Measurements from ENCODE around the gene ARAP3. TPM values are rescaled to one million over a fixed set of nuclear protein-coding genes. Genes with fewer than 3 reads are reported as not detected.

Gene ARAP3
- polyA plus RNA-seq, 1 donor from 2014 or later = 1.4 TPM

- H4K20me1 ChIP-seq (ENCODE audit: insufficient read depth) = no peaks in the 10 kb centered on the region
- H3K9me2 ChIP-seq (ENCODE audit: insufficient read depth, low read length) = no peaks in the 10 kb centered on the region
- TF ChIP-seq POLR2AphosphoS5 (IDR thresholded peaks at IDR 0.05) (no peak), EP300 (conservative IDR thresholded peaks at IDR 0.05; ENCODE audit: poor library complexity, severe bottlenecking) (no peak), RAD21 (conservative IDR thresholded peaks at IDR 0.05) (no peak), TAF1 (IDR thresholded peaks at IDR 0.05; ENCODE audit: low read depth) (no peak), EZH2 (IDR thresholded peaks at IDR 0.05; ENCODE audit: borderline replicate concordance, insufficient read depth, low read length, poor library complexity, severe bottlenecking) (no peak), REST (IDR thresholded peaks at IDR 0.05; ENCODE audit: borderline replicate concordance) (no peak), CTCF (IDR thresholded peaks at IDR 0.05; ENCODE audit: poor library complexity, severe bottlenecking) (no peak), MXI1 (conservative IDR thresholded peaks at IDR 0.05; ENCODE audit: poor library complexity, severe bottlenecking) (no peak), SMC3 (conservative IDR thresholded peaks at IDR 0.05; ENCODE audit: poor library complexity) (no peak)
- H2AFZ ChIP-seq (ENCODE audit: low read depth, low read length) = no peak overlapping the region
- no peaks in the 10 kb centered on the region for H3K27me3 ChIP-seq (ENCODE audit: insufficient read depth, low read depth, low read length)
- H3K9me3 ChIP-seq (ENCODE audit: low read length) = no peaks in the 10 kb centered on the region
- no peak overlapping the region for H3K4me2 ChIP-seq (ENCODE audit: low read length)
- H3K79me2 ChIP-seq (replicated peaks; ENCODE audit: insufficient read depth, low read length) = no peaks in the 10 kb centered on the region
- peak overlapping the region; percentile 5 for H3K27ac ChIP-seq (ENCODE audit: low read length)
- H3K9ac ChIP-seq (ENCODE audit: low read length) = peak overlapping the region; percentile 19
- H3F3A ChIP-seq (ENCODE audit: insufficient read depth, low read length, poor library complexity, severe bottlenecking) = no peaks in the 10 kb centered on the region
- no peaks in the 10 kb centered on the region for H3K36me3 ChIP-seq (ENCODE audit: insufficient read depth, low read length)
- H3K4me3 ChIP-seq (ENCODE audit: low read length) = no peak overlapping the region
Measured at GRCh38 chr5:141716009-141716408, 34.0 kb upstream of the ARAP3 start.

GRCh38 chr5:141715346-141715905 lies 33.4 kb upstream of the ARAP3 start:
- H3K9me2 ChIP-seq (ENCODE audit: insufficient read depth, low read length) = no peaks in the 10 kb centered on the region
- no peaks in the 10 kb centered on the region for H3K36me3 ChIP-seq (ENCODE audit: insufficient read depth, low read length)
- H3K9me3 ChIP-seq (ENCODE audit: low read length) = no peaks in the 10 kb centered on the region
- no peak overlapping the region for H3K4me3 ChIP-seq (ENCODE audit: low read length)
- no peak overlapping the region for H3K4me2 ChIP-seq (ENCODE audit: low read length)
- H3K9ac ChIP-seq (ENCODE audit: low read length) = peak overlapping the region; percentile 19
- H4K20me1 ChIP-seq (ENCODE audit: insufficient read depth) = no peaks in the 10 kb centered on the region
- peak overlapping the region; percentile 5 for H3K27ac ChIP-seq (ENCODE audit: low read length)
- no peaks in the 10 kb centered on the region for H3K27me3 ChIP-seq (ENCODE audit: insufficient read depth, low read depth, low read length)
- no peak for TF ChIP-seq EP300 (conservative IDR thresholded peaks at IDR 0.05; ENCODE audit: poor library complexity, severe bottlenecking)
- TF ChIP-seq TAF1 (IDR thresholded peaks at IDR 0.05; ENCODE audit: low read depth) = no peak
- TF ChIP-seq SMC3 (conservative IDR thresholded peaks at IDR 0.05; ENCODE audit: poor library complexity) = no peak
- no peak for TF ChIP-seq RAD21 (conservative IDR thresholded peaks at IDR 0.05)
- no peak for TF ChIP-seq EZH2 (IDR thresholded peaks at IDR 0.05; ENCODE audit: borderline replicate concordance, insufficient read depth, low read length, poor library complexity, severe bottlenecking)
- TF ChIP-seq CTCF (IDR thresholded peaks at IDR 0.05; ENCODE audit: poor library complexity, severe bottlenecking) = no peak
- no peak for TF ChIP-seq POLR2AphosphoS5 (IDR thresholded peaks at IDR 0.05)
- no peak for TF ChIP-seq REST (IDR thresholded peaks at IDR 0.05; ENCODE audit: borderline replicate concordance)
- no peak for TF ChIP-seq MXI1 (conservative IDR thresholded peaks at IDR 0.05; ENCODE audit: poor library complexity, severe bottlenecking)
- no peaks in the 10 kb centered on the region for H3F3A ChIP-seq (ENCODE audit: insufficient read depth, low read length, poor library complexity, severe bottlenecking)
- no peaks in the 10 kb centered on the region for H3K79me2 ChIP-seq (replicated peaks; ENCODE audit: insufficient read depth, low read length)
- no peak overlapping the region for H2AFZ ChIP-seq (ENCODE audit: low read depth, low read length)
